IMR-90 (cell line): ENCODE data around the gene SEMA3G. TPM values are rescaled to one million over a fixed set of nuclear protein-coding genes. Genes with fewer than 3 reads are reported as not detected.

ENCODE experiments used
- ATAC-seq: fragments of 200-7000 bp; cut with Tn5 transposase; 2 replicates; pipeline ENCODE4 v1.9.1; 2020; ENCODE audit warnings: low read depth, mild to moderate bottlenecking, moderate library complexity
- BruUV-seq: library from RNA; stranded (reverse); fragments of 400-500 nt; replicated peaks from 2 replicates; lab custom pipeline; 2021; lab: Mats Ljungman, UMichigan
- CTCF ChIA-PET: fragments of 300-600 bp; formaldehyde crosslinking; extraction: SDS; loops from one replicate; lab custom pipeline; 2021; ENCODE audit warnings: antibody characterized with exemption; lab: Yijun Ruan, JAX
- POLR2A ChIA-PET: fragments of 300-600 bp; sonication (Branson Sonifier 250); formaldehyde crosslinking; loops from one replicate; lab custom pipeline; 2022; ENCODE audit warnings: antibody characterized with exemption; ENCODE audit not compliant: unreplicated experiment; lab: Charles Lee
- DNase-seq: peaks from one replicate; pipeline ENCODE4 v3.0.0; 2013
- H2AFZ ChIP-seq: replicated peaks from 2 replicates; pipeline ENCODE3; 2013; ENCODE audit warnings: low read length, mild to moderate bottlenecking; ENCODE audit not compliant: poor library complexity
- H2AK5ac ChIP-seq: 2 replicates; pipeline ENCODE4 v1.6.1; 2013; ENCODE audit warnings: low read depth, low read length, inconsistent platforms
- H2AK9ac ChIP-seq: replicated peaks from 2 replicates; pipeline ENCODE3; 2013; ENCODE audit warnings: mild to moderate bottlenecking, low read depth, low read length, moderate library complexity; ENCODE audit not compliant: poor library complexity
- H2BK120ac ChIP-seq: 2 replicates; pipeline ENCODE4 v1.6.1; 2013; ENCODE audit warnings: low read depth, low read length, inconsistent platforms
- H2BK15ac ChIP-seq: 3 replicates; pipeline ENCODE4 v1.6.1; 2013; ENCODE audit warnings: low read depth, low read length, inconsistent platforms
- H2BK20ac ChIP-seq: 2 replicates; pipeline ENCODE4 v1.6.1; 2013; ENCODE audit warnings: low read depth, mild to moderate bottlenecking, inconsistent platforms, low read length, moderate library complexity
- H2BK5ac ChIP-seq: 2 replicates; pipeline ENCODE4 v1.6.1; 2013; ENCODE audit warnings: mild to moderate bottlenecking, low read depth, low read length, inconsistent platforms; ENCODE audit not compliant: poor library complexity, severe bottlenecking
- H3K14ac ChIP-seq: replicated peaks from 2 replicates; pipeline ENCODE4 v1.6.1; 2013; ENCODE audit warnings: low read depth, low read length, inconsistent platforms
- H3K18ac ChIP-seq: 2 replicates; pipeline ENCODE4 v1.6.1; 2013; ENCODE audit warnings: low read depth, low read length, control low read depth
- H3K23ac ChIP-seq: 2 replicates; pipeline ENCODE4 v1.6.1; 2013; ENCODE audit warnings: low read depth, low read length, inconsistent platforms
- H3K27ac ChIP-seq: 2 replicates; pipeline ENCODE4 v1.5.1; 2013; ENCODE audit warnings: mild to moderate bottlenecking, control low read depth, low read length; ENCODE audit not compliant: insufficient read depth
- H3K27me3 ChIP-seq: 2 replicates; pipeline ENCODE4 v1.6.1; 2013; ENCODE audit warnings: low read length; ENCODE audit not compliant: control insufficient read depth, insufficient read depth
- H3K36me3 ChIP-seq: 2 replicates; pipeline ENCODE4 v1.6.1; 2013; ENCODE audit warnings: low read length, mixed read lengths; ENCODE audit not compliant: control insufficient read depth, insufficient read depth
- H3K4ac ChIP-seq: 2 replicates; pipeline ENCODE4 v1.6.1; 2013; ENCODE audit warnings: low read depth, low read length, inconsistent platforms
- H3K4me1 ChIP-seq: 2 replicates; pipeline ENCODE4 v1.6.1; 2013; ENCODE audit warnings: low read length, mixed read lengths; ENCODE audit not compliant: control insufficient read depth, insufficient read depth
- H3K4me2 ChIP-seq: 2 replicates; pipeline ENCODE4 v1.6.1; 2013; ENCODE audit warnings: low read depth, mild to moderate bottlenecking, control low read depth, low read length, moderate library complexity
- H3K4me3 ChIP-seq: 2 replicates; pipeline ENCODE4 v1.5.1; 2013; ENCODE audit warnings: low read depth, mild to moderate bottlenecking, control low read depth, low read length, moderate library complexity; ENCODE audit not compliant: insufficient read depth
- H3K56ac ChIP-seq: 2 replicates; pipeline ENCODE4 v1.6.1; 2013; ENCODE audit warnings: low read length, inconsistent platforms; ENCODE audit not compliant: insufficient read depth; ENCODE audit errors: extremely low read depth
- H3K79me1 ChIP-seq, 2 experiments: 2 replicates each; pipeline ENCODE4 v1.6.1; 2013; ENCODE audit warnings: low read length in 2 of 2, inconsistent platforms in 1 of 2, low read depth in 1 of 2
- H3K9ac ChIP-seq: 2 replicates; pipeline ENCODE4 v1.6.1; 2013; ENCODE audit warnings: low read depth, low read length, control low read depth
- H3K9me1 ChIP-seq: 2 replicates; pipeline ENCODE4 v1.6.1; 2013; ENCODE audit warnings: low read length, inconsistent platforms; ENCODE audit not compliant: insufficient read depth
- H3K9me3 ChIP-seq: 2 replicates; pipeline ENCODE4 v1.6.1; 2013; ENCODE audit warnings: low read length; ENCODE audit not compliant: control insufficient read depth, insufficient read depth
- H4K20me1 ChIP-seq: 2 replicates; pipeline ENCODE4 v1.6.1; 2013; ENCODE audit warnings: low read length, inconsistent platforms; ENCODE audit not compliant: insufficient read depth
- H4K5ac ChIP-seq: 2 replicates; pipeline ENCODE4 v1.6.1; 2013; ENCODE audit warnings: mild to moderate bottlenecking, low read depth, low read length, control low read depth
- H4K8ac ChIP-seq, 2 experiments: 2 replicates each; pipeline ENCODE4 v1.6.1; 2013; ENCODE audit warnings: low read depth in 2 of 2, low read length in 2 of 2, control low read depth in 1 of 2, inconsistent platforms in 1 of 2
- H4K91ac ChIP-seq: 2 replicates; pipeline ENCODE4 v1.6.1; 2013; ENCODE audit warnings: low read depth, low read length, inconsistent platforms; ENCODE audit not compliant: insufficient read depth
- BHLHE40 ChIP-seq: fragments of 150-350 bp; IDR thresholded peaks from 2 replicates; pipeline ENCODE4 v1.6.1; 2016; ENCODE audit warnings: mild to moderate bottlenecking, low read depth, low read length
- CEBPB ChIP-seq: IDR thresholded peaks from 2 replicates; pipeline ENCODE4 v1.6.1; 2012; ENCODE audit warnings: low read depth, low read length, improper control_type of control experiment
- MAZ ChIP-seq: IDR thresholded peaks from 2 replicates; pipeline ENCODE4 v1.6.1; 2012; ENCODE audit warnings: low read depth, mild to moderate bottlenecking, low read length, improper control_type of control experiment, moderate library complexity, borderline replicate concordance
- NFE2L2 ChIP-seq: fragments of 150-350 bp; IDR thresholded peaks from 2 replicates; pipeline ENCODE4 v1.6.1; 2016; ENCODE audit warnings: low read depth, mild to moderate bottlenecking, low read length
- WGBS, 2 experiments: methylation state at CpG; one replicate each; pipeline versions ENCODE4 v1.1.5 to v1.1.7; 2013; ENCODE audit warnings: missing lambda C conversion rate in 2 of 2; ENCODE audit not compliant: insufficient read length in 1 of 2; ENCODE audit errors: extremely low coverage in 2 of 2; 5-methylcytosine and 5-hydroxymethylcytosine counted together
- dilution Hi-C: fragments of 300-500 bp; cut with HindIII; formaldehyde crosslinking; loops from one replicate; pipeline ENCODE4 v1.14.3; 2018; ENCODE audit warnings: low sequenced_read_pairs; ENCODE audit not compliant: unreplicated experiment
- in situ Hi-C: fragments of 300-500 bp; cut with MboI; formaldehyde crosslinking; loops from 3 replicates; pipeline ENCODE4 v1.14.3; 2019; ENCODE audit warnings: low sequenced_read_pairs, inconsistent platforms, mixed read lengths
- intact Hi-C: fragments of 100-400 bp; cut with micrococcal nuclease; formaldehyde crosslinking; loops from 2 replicates; pipeline ENCODE4 v1.10.0; 2022
- polyA plus RNA-seq, 3 experiments: library from polyadenylated mRNA; depleted of rRNA; stranded (reverse); fragments of >200 nt; gene quantifications; 2 replicates each; pipeline ENCODE4 v1.2.3, GENCODE V29; 2012; ENCODE audit warnings: low replicate concordance in 1 of 3
- total RNA-seq: library from RNA; depleted of rRNA; stranded (reverse); fragments of >200 nt; gene quantifications from 2 replicates; pipeline ENCODE4 v1.2.3, GENCODE V29; 2012
- TF ChIP-seq, protein P1 (sequence below): conservative IDR thresholded peaks from 2 replicates; pipeline ENCODE4 v1.5.1; 2012; ENCODE audit warnings: mild to moderate bottlenecking, low read depth, low read length, improper control_type of control experiment

The SEMA3G gene
- total and polyA plus RNA-seq, 2 of the 4 experiments (the other 2 are of a cell fraction), result 0.07 TPM; not detected in 1

DNA sequence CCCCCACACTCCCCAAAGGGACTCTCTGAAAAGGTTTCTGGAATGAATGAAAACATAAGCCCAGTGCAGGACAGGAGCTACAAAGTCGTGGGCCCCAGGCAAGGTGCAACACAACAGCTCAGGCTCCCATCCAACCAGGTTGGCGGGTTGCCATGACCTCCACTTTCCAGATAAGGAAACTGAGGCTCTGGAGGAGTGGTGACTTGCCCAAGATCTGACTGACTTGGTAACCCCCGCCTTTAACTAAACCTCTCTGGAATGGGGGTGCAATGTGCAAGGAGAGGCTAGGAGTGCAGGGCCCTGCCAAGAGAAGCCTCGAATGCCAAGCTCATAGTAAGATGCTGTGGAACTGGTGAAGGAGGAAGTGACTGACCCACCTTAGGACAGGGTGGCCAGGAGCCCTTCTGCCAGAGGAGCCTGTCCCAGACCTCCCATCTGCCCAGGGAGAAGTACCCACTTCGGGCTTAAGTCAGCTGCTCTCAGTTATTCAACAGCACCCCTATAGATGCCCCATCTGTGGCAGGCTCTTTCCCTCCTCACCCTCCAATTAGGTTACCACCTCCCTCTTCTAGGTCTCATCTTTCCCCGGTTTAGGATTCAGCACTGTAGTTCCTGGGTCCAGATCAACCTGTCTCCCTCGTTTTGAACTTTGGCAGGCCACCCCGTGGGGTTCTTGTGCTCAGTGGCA, 9.5 kb upstream of the SEMA3G start:
- H4K5ac ChIP-seq, result peak overlapping the region; percentile 76
- CTCF ChIA-PET, result interaction anchor here (0.8 kb wide), 1 partner anchor 26 kb away, joined by 3 read pairs; no protein-coding TSS in a partner anchor
- peak overlapping the region; percentile 94 for H2AK9ac ChIP-seq
- H3K27ac ChIP-seq, result no peak overlapping the region
- ATAC-seq (no peak), DNase-seq (no peak)
- peaks cover 17% of the 10 kb centered on the region for H3K36me3 ChIP-seq
- H2BK15ac ChIP-seq, result no peak overlapping the region; the same call in 1 of the 3 replicates
- peak overlapping the region; percentile 97; the same call in 1 of the 2 replicates for H3K4ac ChIP-seq
- no peak for TF ChIP-seq BHLHE40
- TF ChIP-seq NFE2L2, result no peak
- TF ChIP-seq CEBPB, result no peak
- no peak for TF ChIP-seq MAZ
- TF ChIP-seq, protein P1, sequence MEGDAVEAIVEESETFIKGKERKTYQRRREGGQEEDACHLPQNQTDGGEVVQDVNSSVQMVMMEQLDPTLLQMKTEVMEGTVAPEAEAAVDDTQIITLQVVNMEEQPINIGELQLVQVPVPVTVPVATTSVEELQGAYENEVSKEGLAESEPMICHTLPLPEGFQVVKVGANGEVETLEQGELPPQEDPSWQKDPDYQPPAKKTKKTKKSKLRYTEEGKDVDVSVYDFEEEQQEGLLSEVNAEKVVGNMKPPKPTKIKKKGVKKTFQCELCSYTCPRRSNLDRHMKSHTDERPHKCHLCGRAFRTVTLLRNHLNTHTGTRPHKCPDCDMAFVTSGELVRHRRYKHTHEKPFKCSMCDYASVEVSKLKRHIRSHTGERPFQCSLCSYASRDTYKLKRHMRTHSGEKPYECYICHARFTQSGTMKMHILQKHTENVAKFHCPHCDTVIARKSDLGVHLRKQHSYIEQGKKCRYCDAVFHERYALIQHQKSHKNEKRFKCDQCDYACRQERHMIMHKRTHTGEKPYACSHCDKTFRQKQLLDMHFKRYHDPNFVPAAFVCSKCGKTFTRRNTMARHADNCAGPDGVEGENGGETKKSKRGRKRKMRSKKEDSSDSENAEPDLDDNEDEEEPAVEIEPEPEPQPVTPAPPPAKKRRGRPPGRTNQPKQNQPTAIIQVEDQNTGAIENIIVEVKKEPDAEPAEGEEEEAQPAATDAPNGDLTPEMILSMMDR, result no peak
- H2BK5ac ChIP-seq, result peak overlapping the region; percentile 68
- H3K9me3 ChIP-seq, result no peaks in the 10 kb centered on the region
- dilution Hi-C loops, result no loop called here
- H3K4me3 ChIP-seq, result no peak overlapping the region
- no TSS peak for BruUV-seq
- in situ Hi-C loops, result no loop called here
- peak overlapping the region; percentile 96 for H2AFZ ChIP-seq
- intact Hi-C loops, result no loop called here
- peaks cover 20% of the 10 kb centered on the region for H3K9me1 ChIP-seq
- POLR2A ChIA-PET, result no interaction called here
- H3K4me1 ChIP-seq, result peaks cover 15% of the 10 kb centered on the region
- no peaks in the 10 kb centered on the region for H3K27me3 ChIP-seq
- 0 out of 2 replicates have a peak overlapping the region, but pooled peaks have one; percentile 77 for H2BK20ac ChIP-seq
- H4K20me1 ChIP-seq, result peaks cover 14% of the 10 kb centered on the region
- H3K4me2 ChIP-seq, result no peak overlapping the region
- H3K79me1 ChIP-seq, result peaks cover 29 to 40% of the 10 kb centered on the region in 2 experiments
- peak overlapping the region; percentile 100 for H4K8ac ChIP-seq
- H3K18ac ChIP-seq, result peak overlapping the region; percentile 66; the same call in 1 of the 2 replicates
- peak overlapping the region; percentile 95 for H3K14ac ChIP-seq
- no peak overlapping the region for H3K56ac ChIP-seq
- H2BK120ac ChIP-seq, result peak overlapping the region; percentile 92; the same call in 1 of the 2 replicates
- peak overlapping the region; percentile 93 for H4K91ac ChIP-seq
- H3K9ac ChIP-seq, result no peak overlapping the region
- WGBS, 2 experiments, result 74% methylated on average over 2 of the region's 8 CpGs; no CpG with 5 or more reads in 1 of the 2 experiments
- peak overlapping the region; percentile 99 for H2AK5ac ChIP-seq
- no peak overlapping the region for H3K23ac ChIP-seq
